ENCODE data around the gene LGALS3BP.

The LGALS3BP gene

DNA sequence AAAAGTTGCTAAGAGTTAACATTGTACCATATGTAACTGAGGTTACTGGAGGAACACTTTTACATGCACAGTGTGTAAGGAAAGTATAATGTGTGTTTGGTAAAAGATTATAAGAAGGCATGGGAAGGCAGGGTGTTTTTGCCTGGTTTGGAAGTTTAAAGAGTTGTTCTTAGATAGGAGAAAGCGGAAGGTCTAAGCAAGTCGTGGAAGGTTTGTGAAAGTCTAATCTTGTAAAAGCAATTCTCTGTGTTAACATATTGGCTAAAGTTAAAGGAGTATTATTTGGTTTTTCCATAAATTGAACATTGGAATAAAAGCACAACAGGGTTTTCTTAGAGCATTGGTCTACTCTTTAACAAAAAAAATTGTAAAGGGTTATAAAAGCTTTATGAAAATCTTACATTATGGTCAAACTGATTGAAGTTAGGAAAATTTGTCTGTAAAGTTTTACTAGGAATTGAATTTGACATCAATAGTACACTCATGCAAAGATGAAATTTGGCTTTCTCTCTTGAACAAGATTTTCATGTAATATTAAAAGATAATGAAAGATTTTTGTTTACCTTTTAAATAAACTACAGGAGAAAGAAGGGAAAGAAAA lies 34.5 kb upstream of the LGALS3BP start:
- no peak for DNase-seq

DNA sequence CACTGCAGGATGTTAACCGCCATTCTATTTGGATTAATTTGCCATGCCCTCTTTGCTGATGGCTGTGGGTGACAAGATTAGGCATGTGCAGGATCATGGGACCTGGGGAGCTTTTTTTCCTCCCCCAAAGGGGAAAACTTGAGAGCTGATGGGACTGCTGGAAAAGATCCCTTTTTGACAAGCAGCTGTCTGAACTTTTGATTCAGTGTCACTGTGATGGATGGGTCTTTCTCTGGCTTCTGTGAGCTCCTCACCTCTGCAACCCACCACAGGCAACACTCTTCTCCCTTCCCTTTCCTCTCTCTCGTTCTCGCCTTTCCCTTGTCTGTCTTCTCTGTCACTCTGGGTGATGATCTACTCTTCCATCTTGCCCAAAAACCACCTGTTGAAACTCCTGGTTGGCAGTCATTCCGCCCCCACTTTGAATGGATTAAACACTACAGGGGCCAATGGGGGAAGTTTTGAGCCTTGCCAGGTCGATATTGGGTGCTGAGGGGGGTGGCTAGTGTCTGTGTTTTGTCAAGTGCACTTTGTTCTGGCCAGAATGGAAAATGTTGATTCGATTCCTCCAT lies 32.9 kb upstream of the LGALS3BP start:
- no peak for DNase-seq

DNA sequence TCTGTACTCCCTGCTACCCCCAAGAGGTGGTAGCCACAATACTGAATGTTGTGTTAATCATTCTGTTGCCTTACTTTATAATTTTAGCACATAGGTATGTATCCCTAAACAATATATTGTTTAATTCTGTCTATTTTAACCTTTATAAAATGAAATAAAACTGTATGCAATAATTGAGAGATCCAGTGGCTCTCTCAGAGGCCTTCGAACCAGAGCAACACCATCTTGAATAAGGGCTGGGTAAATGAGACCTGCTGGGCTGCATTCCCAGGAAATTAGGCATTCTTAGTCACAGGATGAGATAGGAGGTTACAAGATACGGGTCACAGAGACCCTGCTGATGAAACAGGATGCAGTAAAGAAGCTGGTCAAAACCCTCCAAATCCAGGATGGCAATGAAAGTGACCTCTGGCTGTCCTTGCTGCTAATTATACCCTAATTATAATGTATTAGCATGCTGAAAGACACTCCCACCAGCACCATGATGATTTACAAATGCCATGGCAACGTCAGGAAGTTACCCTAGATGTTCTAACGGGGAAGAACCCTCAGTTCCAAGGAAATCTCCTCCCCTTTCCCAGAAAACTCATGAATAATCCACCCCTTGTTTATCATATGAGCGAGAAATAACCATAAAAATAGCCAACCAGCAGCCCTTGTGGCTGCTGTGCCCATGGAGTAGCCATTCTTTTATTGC lies 31.9 kb upstream of the LGALS3BP start:
- no peak for DNase-seq

DNA sequence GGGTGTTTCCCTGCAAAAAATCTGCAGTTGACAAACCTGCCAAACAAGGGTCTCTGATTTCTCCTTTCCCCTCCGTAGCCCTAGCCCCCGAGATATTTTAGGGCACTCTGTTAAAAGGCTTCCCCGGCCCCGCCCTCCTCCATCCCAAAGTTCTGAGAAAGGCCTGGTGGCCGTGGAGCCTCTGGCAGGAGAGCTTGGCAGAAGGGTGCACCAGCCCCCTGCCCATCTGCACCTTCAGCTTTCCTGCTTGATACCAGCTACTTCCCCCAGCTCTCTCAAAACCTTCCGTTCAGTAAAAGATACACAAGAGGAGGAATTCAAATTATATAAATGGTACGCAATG lies 30.6 kb upstream of the LGALS3BP start:
- DNase-seq: no peak

DNA sequence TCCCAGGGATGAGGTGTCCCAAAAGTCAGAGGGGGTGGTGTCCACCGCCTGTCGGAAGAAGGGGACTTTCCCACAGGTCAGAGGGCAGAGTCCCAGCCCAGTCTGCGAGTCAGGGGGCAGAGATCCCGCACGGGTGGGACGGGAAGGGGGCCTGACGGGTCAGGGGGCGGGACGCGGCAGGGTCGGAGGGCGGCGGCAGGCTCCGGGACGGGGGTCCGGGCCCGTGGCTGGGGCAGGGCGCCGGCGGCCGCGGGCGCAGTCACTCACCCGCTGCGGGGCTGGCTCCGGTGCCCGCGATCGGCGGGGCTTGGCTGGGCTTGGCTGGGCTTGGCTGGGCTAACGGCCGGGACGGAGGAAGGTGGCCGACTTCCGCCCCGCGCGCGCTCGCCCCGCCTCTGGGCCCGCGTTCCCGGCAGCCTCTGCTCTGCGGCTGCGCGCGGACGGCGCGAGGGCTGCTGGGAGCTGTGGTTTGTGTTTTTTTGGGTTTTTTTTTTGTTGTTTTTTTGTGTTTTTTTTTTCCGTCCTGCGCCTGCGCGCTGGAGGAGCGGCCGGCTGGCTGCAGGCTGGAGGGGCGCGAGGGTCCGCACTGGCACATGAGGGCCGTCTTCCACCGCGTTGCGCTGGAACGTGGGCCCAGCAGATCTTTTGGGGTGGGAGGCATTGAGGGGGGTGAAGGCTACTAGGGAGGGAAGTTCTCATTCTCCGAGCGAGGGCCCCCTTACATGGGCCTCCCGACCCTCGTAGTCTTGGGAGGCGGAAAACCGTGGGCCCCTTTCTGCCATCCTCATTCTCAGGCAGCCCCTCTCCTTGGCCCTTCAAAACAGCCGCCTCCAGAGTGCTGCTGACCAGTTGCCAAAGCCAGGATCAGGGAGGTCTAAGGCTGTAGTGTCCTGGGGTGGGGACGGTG lies 29.9 kb upstream of the LGALS3BP start, which contains the start of gene CANT1:
Gene CANT1, minus strand, starts transcription at position 368 of the 907 bp plus-strand sequence. CDS start 12,142 bp downstream, outside the sequence.
- DNase-seq: peak; percentile 91

DNA sequence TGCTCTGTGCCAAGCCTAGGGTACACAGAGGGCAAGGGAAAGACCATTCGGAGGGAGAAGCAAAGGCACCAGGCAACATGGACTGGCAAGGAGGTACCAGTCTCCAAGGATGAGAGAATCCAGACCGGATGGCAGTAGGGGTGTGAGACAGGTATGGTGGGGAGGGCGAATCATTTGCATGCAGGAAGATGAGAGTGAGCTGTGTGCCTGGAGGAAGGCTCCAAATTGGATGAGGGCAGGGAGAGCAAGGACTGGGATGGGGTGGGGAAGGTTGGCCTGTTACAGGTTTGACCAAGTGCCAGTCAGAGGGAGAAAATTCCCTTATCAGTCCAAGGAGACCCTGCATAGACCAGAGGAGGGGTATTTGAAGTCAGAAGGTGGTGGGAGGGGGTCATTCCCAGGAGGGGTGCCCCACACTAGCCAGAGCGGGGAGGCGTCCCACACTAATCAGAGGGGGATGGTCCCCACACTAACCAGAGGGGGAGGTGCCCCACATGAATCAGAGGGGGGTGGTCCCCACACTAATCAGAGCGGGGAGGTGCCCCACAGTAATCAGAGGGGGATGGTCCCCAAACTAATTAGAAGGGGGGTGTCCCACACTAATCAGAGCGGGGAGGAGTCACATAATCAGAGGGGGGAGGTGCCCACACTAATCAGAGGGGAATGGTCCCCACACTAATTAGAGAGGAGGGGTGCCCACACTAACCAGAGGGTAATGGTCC lies 29.1 kb upstream of the LGALS3BP start:
- no peak for DNase-seq

DNA sequence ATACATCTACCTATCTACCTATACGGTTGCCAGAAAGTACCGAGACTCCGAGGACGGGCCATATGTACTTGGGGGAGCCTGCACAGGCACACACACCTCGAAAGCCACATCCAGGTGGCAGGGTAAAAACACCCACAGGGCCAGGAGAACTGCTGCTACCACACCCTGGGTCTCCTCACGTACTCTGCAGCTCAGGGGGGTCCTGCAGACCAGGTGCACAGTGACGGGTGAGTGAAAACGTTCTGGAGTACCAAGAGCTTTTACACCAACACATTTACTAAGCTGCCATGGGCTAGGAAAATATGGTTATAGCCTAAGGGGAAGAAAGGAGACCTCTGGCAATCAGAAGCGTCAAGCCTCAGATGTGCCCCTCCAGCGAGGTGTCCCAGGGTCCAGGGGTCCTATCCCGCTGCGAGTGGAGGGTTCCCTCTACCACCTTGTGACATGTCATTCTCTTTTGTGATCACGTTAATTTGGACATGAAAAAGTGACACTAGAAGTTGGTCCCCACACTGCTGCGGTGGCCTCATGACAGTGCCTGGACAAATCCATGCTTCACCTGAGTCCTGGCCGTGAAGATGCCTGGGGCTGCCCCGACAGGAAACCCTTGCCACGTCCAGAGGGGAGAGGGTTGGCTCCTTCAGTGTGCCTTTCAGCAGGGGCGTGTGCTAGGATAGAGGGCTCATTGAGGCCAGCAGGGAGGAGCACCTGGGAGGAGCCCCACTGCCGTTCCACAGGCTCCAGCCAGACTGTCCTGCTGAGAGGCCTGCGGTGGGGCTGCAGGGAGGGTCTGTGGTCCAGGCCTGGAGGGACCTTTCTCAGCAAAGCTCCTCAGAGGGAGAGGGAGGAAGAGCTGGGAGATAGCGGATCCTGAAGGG lies 28.0 kb upstream of the LGALS3BP start:
- DNase-seq: no peak

DNA sequence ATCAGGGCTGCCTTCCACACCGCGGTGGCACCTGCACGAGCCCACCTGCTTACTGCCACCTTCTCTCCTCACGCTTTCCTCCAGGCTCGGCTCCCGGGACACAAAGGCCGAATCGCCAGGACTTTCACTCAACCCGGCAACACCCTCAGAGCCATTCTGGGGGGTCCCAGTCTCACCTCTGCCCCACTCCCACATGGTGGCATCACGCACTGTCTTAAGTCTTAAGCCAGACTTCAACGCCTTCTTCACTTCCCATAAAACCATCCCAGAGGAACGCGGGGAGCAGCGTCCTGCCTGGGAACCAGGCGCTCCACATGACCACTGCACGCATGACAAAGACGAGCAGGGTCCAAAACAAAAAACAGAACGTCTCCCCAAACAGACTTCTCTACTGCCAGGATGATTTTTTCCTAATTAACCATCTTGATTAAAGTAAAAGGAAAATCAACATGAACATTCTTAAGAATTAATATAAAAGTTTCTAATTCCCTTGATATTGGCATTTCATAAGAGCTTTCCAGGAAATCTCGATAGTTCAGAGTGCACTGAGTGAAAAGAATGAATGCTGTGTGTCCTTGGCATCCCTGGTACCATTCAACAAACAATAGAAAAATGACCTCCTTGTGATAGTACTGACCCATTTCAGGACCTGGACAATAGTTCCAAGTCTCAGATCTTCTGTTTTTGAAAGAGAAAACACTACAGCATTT lies 27.2 kb upstream of the LGALS3BP start:
- DNase-seq: no peak

DNA sequence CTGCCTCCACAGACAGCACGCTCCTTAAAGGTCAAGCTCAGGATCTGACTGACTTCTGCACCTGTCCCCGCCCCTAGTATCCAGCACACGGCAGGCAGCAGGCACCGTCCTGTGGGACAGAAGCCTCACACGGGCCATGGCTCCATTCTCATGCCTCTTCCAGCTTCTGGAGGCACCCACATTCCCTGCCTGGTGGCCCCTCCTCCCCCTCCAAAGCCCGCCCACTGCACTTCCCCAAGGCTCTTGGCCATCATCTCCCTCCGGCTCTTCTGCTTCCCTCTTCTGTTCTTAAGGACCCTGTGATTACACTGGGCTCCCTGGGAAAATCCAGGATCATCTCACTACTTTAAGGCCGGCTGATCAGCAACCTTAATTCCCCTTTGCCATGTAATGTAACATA lies 26.3 kb upstream of the LGALS3BP start:
- DNase-seq: no peak

DNA sequence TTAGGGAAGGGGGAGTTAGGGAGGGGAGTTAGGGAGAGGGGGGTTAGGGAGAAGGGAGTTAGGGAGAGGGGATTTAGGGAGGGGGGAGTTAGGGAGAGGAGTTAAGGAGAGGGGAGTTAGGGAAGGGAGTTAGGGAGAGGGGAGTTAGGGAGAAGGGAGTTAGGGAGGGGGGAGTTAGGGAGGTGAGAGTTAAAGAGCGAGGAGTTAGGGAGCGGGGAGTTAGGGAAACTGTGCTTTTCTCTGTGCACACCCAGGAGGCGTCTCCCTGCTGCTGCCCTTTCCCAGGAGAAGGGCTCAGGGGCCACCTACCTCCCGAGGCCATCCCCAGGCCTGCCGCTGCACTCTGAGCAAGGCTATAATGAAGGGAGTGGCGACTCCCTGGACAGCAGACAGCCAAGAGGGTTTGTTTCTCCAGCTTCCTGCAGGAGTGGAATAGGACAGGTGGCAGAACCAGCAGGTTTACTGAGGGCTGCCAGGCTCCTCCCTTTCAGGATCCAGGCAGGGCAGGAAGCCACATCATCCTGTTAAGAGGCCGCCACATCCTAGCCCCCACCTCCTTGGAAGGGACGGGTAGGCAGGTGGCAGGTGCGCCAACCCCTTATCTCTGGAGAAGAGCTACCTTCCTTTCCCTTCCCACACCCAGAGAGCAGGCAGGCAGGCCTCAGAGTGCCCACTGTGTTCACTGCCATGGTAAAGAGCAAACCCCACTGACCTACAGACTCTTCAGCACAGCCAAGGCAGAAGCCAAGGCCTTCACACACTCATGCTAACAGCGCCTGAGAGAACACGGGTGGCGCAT lies 25.5 kb upstream of the LGALS3BP start:
- peak; percentile 82 for DNase-seq

DNA sequence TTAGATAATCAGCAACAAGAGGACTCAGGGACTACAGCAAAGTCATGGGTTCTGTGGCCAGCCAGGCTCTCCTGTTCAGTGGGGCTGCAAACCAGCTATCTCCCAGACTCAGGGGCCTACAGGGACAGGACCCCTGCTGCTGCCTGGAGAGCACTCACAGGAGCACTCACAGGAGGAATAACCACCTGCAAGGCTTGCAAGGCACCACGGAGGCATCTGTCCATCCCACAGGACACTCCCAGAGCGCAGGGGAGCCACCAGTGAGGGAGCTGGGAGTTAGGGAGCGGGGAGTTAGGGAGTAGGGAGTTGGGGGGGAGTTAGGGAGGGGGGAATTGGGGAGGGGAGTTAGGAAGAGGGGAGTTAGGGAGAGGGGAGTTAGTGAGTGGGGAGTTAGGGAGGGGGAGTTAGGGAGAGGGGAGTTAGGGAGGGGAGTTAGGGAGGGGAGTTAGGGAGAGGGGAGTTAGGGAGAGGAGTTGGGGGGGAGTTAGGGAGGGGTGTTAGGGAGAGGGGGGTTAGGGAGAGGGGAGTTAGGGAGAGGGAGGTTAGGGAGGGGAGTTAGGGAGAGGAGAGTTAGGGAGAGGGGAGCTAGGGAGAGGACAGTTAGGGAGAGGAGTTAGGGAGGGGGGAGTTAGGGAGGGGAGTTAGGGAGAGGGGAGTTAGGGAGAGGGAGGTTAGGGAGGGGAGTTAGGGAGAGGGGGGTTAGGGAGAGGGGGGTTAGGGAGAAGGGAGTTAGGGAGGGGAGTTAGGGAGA lies 24.1 kb upstream of the LGALS3BP start:
- no peak for DNase-seq

DNA sequence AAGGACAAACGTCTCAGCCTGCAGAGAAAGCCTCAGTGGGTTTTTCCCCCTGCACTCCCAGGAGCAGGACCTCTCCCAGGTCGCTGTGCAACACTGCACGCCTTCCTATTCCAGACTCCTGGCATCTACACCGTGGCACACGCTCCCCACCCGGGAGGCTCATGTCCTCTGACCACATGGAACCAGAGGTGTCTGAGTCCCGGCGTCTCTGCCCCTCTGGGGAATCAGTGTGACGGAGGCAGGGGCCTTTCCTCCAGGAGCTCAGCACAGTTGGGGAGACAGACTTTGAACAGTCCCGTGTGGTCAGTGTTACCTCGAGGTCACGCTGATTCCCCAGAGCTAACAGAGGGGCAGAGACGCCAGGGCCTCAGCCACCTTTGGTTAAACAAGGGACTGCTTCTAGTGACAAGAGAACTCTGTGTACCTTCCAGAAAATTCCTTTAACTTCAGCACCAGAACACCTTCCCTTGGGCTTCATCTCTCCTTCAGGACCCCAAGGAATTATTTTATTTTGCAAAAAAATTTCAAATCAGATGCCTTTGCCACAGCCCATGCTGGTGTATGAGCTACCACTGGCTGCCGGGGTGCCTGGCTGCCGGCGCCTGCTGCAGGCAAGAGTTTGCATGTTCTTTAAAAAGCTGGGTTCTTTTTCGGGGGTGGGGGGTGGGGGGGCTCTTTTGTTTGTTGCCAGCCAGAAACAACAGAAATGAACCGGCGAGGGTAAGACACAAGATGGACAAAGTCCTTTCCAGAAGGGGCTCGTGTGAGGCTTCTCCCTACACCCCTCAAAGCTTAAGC lies 23.3 kb upstream of the LGALS3BP start:
- no peak for DNase-seq

DNA sequence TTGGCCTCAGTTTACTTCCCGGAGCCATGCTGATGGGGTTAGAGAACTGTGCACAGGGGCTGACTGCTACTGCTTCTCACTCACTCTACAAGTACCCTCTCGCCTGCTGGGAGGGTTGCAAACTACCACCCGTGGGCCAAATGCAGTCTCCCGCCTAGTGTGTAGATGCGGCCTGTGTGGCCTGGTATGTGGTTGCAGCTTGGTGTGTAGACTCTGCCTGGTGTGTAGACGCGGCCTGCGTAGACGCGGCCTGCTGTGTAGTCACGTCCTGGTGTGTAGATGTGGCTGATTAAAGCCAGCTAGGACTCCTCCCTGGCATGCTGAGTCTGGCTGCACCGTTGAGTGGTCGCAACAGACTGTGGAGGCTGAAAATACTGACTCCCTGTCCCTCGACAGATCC lies 22.6 kb upstream of the LGALS3BP start:
- DNase-seq: no peak

DNA sequence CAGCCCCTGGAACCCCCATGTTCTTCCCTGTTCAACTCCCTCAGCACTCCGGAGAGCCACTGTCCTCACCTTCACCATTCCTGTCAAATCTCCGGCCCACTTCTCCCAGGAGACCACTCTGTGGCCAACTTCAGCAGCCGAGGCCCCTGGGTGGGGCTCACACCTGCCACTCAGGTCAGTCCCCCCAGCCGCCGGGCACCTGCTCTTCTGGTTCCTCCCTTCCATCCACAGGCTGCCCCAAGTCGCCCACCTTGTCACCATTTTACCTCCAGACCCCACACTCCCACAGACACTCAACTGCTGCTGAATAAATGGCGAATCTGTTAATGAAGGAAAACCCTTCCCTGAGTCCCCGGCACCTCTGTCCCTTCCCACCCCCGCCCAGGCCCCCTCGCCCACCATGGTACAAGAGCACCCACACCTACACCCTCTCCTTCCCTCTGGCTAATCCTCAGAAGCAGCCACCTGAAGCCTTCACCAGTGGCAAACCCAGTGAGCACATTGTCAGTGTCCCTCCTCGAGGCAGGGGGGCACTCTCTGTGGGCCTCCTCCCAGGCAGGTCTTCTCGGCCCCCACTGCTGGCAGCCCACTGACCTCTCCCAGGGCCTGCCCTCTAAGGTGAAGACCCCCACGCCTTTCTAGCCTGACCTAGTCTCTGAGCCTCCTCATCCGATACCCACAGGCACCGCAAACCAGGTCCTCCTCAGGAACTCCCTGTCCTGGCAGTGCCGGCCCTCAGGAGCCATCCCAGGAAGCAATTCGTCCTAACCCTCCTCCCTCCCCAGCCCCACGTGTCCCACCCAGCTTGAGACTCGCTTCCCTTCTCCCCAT lies 21.7 kb upstream of the LGALS3BP start:
- DNase-seq: no peak

DNA sequence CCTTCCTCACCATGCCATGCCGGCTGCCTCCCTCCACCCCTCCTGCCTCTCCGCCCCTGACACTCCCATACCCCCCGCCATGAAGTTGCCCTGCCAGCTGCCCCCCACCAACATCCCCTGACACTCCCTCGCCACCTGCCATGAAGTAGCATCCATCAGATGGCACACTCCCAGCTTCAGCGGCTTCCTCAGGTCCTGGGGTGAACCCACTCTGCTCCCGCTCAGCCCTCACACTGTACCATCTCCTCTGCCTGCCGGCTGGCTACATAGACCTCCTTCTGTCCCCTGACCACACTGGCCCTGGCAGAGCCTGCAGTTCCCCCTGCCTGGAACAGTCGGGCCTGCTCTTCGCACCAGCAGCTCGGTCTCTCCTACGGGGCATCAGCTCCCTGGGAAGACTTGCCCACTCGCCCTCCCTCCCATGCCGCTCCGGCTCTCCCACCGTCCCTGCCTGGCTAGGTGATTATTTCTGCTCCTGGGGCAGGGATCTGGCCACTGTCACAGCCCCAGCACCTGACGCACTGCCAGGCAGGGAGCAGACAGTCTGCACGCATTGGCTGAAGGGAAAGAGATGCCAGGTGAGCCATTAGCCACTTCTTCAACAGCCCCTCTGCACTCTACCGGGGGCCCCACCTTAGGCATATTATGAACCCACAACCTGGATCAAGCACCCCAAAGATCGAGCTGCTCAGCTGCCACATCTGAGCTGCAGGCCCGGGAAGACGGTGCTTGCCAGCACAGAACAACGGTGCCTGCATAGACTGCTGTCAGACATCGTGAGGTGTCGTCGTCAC lies 20.9 kb upstream of the LGALS3BP start:
- peak; percentile 47 for DNase-seq

DNA sequence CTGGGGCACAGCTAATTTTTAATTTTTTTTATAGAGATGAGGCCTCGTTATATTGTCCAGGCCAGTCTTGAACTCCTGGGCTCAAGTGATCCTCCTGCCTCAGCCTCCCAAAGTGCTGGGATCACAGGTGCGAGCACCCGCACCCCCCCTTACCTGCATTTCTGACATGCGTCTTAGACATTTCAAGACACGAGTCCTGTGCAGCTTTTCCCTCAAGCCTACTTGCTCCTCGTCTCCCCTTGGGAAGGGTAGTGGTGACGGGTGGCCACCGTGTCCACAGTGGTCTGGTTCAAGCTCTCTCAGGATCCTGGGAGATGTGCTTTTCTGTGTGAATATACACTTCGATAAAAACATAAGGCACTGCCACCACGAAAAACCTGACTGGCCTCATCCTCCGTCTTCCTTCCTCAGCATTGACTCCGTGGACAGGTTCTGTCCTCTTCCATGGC lies 20.2 kb upstream of the LGALS3BP start:
- no peak for DNase-seq
